NCI-H1092 treated with DMSO at 0.1 percent for 48 hours (cell line): ENCODE measurements around the gene TEDC1.

Experiments
- DNase-seq: peaks from one replicate; lab custom pipeline; 2025; lab: John Stamatoyannopoulos, UW

The TEDC1 gene

GRCh38 chr14:105458571-105458970 is 32.5 kb upstream of the TEDC1 start:
- no peak for DNase-seq

GRCh38 chr14:105460116-105460515 is 30.9 kb upstream of the TEDC1 start:
- DNase-seq, result no peak

GRCh38 chr14:105460616-105461015 is 30.4 kb upstream of the TEDC1 start:
- no peak for DNase-seq

- no peak for DNase-seq
Measured at GRCh38 chr14:105461903-105462302, 29.1 kb upstream of the TEDC1 start.

- no peak for DNase-seq
Measured at GRCh38 chr14:105464501-105464900, 26.5 kb upstream of the TEDC1 start.

- no peak for DNase-seq
Measured at GRCh38 chr14:105465209-105466031, 25.6 kb upstream of the TEDC1 start.

- no peak for DNase-seq
Measured at GRCh38 chr14:105466531-105467248, 24.4 kb upstream of the TEDC1 start.

- no peak for DNase-seq
Measured at GRCh38 chr14:105467249-105467941, 23.7 kb upstream of the TEDC1 start.

GRCh38 chr14:105467942-105468471 is 23.0 kb upstream of the TEDC1 start:
- DNase-seq, result no peak

GRCh38 chr14:105468621-105469241 is 22.3 kb upstream of the TEDC1 start:
- no peak for DNase-seq

GRCh38 chr14:105469456-105470349 is 21.3 kb upstream of the TEDC1 start:
- DNase-seq, result no peak

GRCh38 chr14:105470350-105471296 is 20.4 kb upstream of the TEDC1 start:
- DNase-seq, result peak; percentile 67

- DNase-seq, result no peak
Measured at GRCh38 chr14:105471297-105471821, 19.7 kb upstream of the TEDC1 start.

GRCh38 chr14:105471823-105472485 is 19.1 kb upstream of the TEDC1 start:
- no peak for DNase-seq

- DNase-seq, result peak; percentile 68
Measured at GRCh38 chr14:105472486-105472991, 18.5 kb upstream of the TEDC1 start.

- peak; percentile 68 for DNase-seq
Measured at GRCh38 chr14:105473033-105473676, 17.9 kb upstream of the TEDC1 start.

GRCh38 chr14:105473677-105474482 is 17.2 kb upstream of the TEDC1 start:
- peak; percentile 86 for DNase-seq
